Inflammatory macrophage treated with lipopolysaccharide for 4 hours (primary cell): ENCODE measurements around the gene PBX4.
"Not testable (repeated sequence)": the region's sequence is repeated elsewhere in the genome, so short reads cannot be mapped to it uniquely, and the experiment has no call there.

Experiments
- DNase-seq: peaks from one replicate; pipeline ENCODE4 v3.0.0-alpha.2; 2020

Gene PBX4

GRCh38 chr19:19618219-19619051, at the start of gene PBX4:
Gene PBX4, minus strand, starts transcription at chr19:19618687. Its CDS starts 58 bp downstream, at chr19:19618629.
- DNase-seq = peak; percentile 97

- DNase-seq = not testable (repeated sequence)
These were observed 47.0 kb upstream of the PBX4 start for GRCh38 chr19:19665420-19665948.

- peak; percentile 98 for DNase-seq
These were observed 45.0 kb upstream of the PBX4 start, which contains the start of gene ATP13A1 for GRCh38 chr19:19663256-19664120. Gene ATP13A1, minus strand, starts transcription at chr19:19663676. Its CDS starts 10 bp downstream, at chr19:19663666.

GRCh38 chr19:19662871-19663255, 44.4 kb upstream of the PBX4 start:
- DNase-seq = peak; percentile 69

GRCh38 chr19:19662344-19662743, 43.9 kb upstream of the PBX4 start:
- DNase-seq = no peak

GRCh38 chr19:19661675-19662251, 43.3 kb upstream of the PBX4 start:
- peak; percentile 94 for DNase-seq

GRCh38 chr19:19661141-19661674, 42.7 kb upstream of the PBX4 start:
- no peak for DNase-seq

GRCh38 chr19:19659646-19660245, 41.3 kb upstream of the PBX4 start:
- no peak for DNase-seq

- DNase-seq = no peak
These were observed 38.9 kb upstream of the PBX4 start for GRCh38 chr19:19657397-19657783.

GRCh38 chr19:19656451-19657396, 38.2 kb upstream of the PBX4 start:
- no peak for DNase-seq

GRCh38 chr19:19655641-19656343, 37.3 kb upstream of the PBX4 start:
- no peak for DNase-seq

GRCh38 chr19:19655051-19655594, 36.6 kb upstream of the PBX4 start:
- DNase-seq = no peak

- DNase-seq = no peak
These were observed 36.0 kb upstream of the PBX4 start for GRCh38 chr19:19654441-19654840.

GRCh38 chr19:19653597-19654147, 35.2 kb upstream of the PBX4 start:
- DNase-seq = no peak

- no peak for DNase-seq
These were observed 34.2 kb upstream of the PBX4 start for GRCh38 chr19:19652482-19653295.

GRCh38 chr19:19651076-19651475, 32.6 kb upstream of the PBX4 start:
- no peak for DNase-seq

- DNase-seq = no peak
These were observed 31.8 kb upstream of the PBX4 start for GRCh38 chr19:19650331-19650730.

GRCh38 chr19:19649580-19649995, 31.1 kb upstream of the PBX4 start:
- no peak for DNase-seq

GRCh38 chr19:19649155-19649554, 30.7 kb upstream of the PBX4 start:
- DNase-seq = no peak
